Chondrocyte (in vitro differentiated cells): ENCODE results near the gene WT1. TPM values are rescaled to one million over a fixed set of nuclear protein-coding genes. Genes with fewer than 3 reads are reported as not detected.
A peak's percentile ranks its signal among the peaks of the same experiment; 100 is the strongest.

Experiments used
- DNase-seq: peaks from one replicate; pipeline ENCODE4 v3.0.0; 2021; ENCODE audit warnings: mixed read lengths, low spot score
- H3K27ac Mint-ChIP-seq: one replicate; pipeline ENCODE4 v1.8.0; 2021; ENCODE audit warnings: mild to moderate bottlenecking, moderate library complexity, mixed read lengths; ENCODE audit not compliant: unreplicated experiment
- H3K27me3 Mint-ChIP-seq: 2 replicates; pipeline ENCODE4 v1.8.0; 2021; ENCODE audit warnings: low read depth, mixed read lengths
- H3K36me3 Mint-ChIP-seq: 2 replicates; pipeline ENCODE4 v1.8.0; 2021; ENCODE audit warnings: low read depth, mixed read lengths
- H3K4me1 Mint-ChIP-seq: 2 replicates; pipeline ENCODE4 v1.8.0; 2021; ENCODE audit warnings: low read depth, mild to moderate bottlenecking, mixed read lengths
- H3K4me3 Mint-ChIP-seq: one replicate; pipeline ENCODE4 v1.8.0; 2021; ENCODE audit warnings: mild to moderate bottlenecking, moderate library complexity, mixed read lengths; ENCODE audit not compliant: unreplicated experiment
- H3K9me3 Mint-ChIP-seq: 2 replicates; pipeline ENCODE4 v1.8.0; 2021; ENCODE audit warnings: low read depth, mixed read lengths
- CTCF ChIP-seq: fragments of 200-600 bp; sonication (generic); IDR thresholded peaks from 2 replicates; pipeline ENCODE4 v1.5.0; 2021; ENCODE audit warnings: antibody characterized with exemption, mild to moderate bottlenecking, moderate library complexity
- total RNA-seq: library from RNA; stranded (reverse); gene quantifications from 3 replicates; pipeline ENCODE4 v1.2.1, GENCODE V29; 2021

WT1 gene
- total RNA-seq, 1 donor from 2014 or later = not detected

GRCh38 chr11:32454993-32455392 is 19.7 kb upstream of the WT1 start:
- Mint-ChIP-seq H3K9me3 (no peaks in the 10 kb centered on the region), H3K4me1 (no peaks in the 10 kb centered on the region), H3K27ac (no peak overlapping the region), H3K4me3 (no peak overlapping the region), H3K36me3 (no peaks in the 10 kb centered on the region), H3K27me3 (peaks cover 19% of the 10 kb centered on the region)
- TF ChIP-seq CTCF = no peak
- DNase-seq = no peak

GRCh38 chr11:32451808-32452207 is 16.5 kb upstream of the WT1 start:
- DNase-seq = no peak
- H3K36me3 Mint-ChIP-seq = no peaks in the 10 kb centered on the region
- H3K9me3 Mint-ChIP-seq = no peaks in the 10 kb centered on the region
- H3K27me3 Mint-ChIP-seq = peaks cover 36% of the 10 kb centered on the region
- no peak for TF ChIP-seq CTCF
- H3K4me3 Mint-ChIP-seq = no peak overlapping the region
- no peaks in the 10 kb centered on the region for H3K4me1 Mint-ChIP-seq
- H3K27ac Mint-ChIP-seq = no peak overlapping the region

GRCh38 chr11:32450372-32450771 is 15.0 kb upstream of the WT1 start:
- H3K27ac Mint-ChIP-seq = no peak overlapping the region
- no peaks in the 10 kb centered on the region for H3K9me3 Mint-ChIP-seq
- H3K27me3 Mint-ChIP-seq = peaks cover 43% of the 10 kb centered on the region
- H3K4me1 Mint-ChIP-seq = no peaks in the 10 kb centered on the region
- no peak for DNase-seq
- no peak for TF ChIP-seq CTCF
- no peak overlapping the region for H3K4me3 Mint-ChIP-seq
- H3K36me3 Mint-ChIP-seq = no peaks in the 10 kb centered on the region

GRCh38 chr11:32448232-32448631 is 12.9 kb upstream of the WT1 start:
- H3K27me3 Mint-ChIP-seq = peaks cover 49% of the 10 kb centered on the region
- TF ChIP-seq CTCF = peak; percentile 13
- H3K36me3 Mint-ChIP-seq = no peaks in the 10 kb centered on the region
- no peak overlapping the region for H3K27ac Mint-ChIP-seq
- no peaks in the 10 kb centered on the region for H3K9me3 Mint-ChIP-seq
- no peak overlapping the region for H3K4me3 Mint-ChIP-seq
- no peak for DNase-seq
- no peaks in the 10 kb centered on the region for H3K4me1 Mint-ChIP-seq

- H3K9me3 Mint-ChIP-seq = no peaks in the 10 kb centered on the region
- H3K36me3 Mint-ChIP-seq = no peaks in the 10 kb centered on the region
- no peak for TF ChIP-seq CTCF
- H3K4me1 Mint-ChIP-seq = no peaks in the 10 kb centered on the region
- H3K27me3 Mint-ChIP-seq = peaks cover 57% of the 10 kb centered on the region
- no peak for DNase-seq
- H3K27ac Mint-ChIP-seq = no peak overlapping the region
- no peak overlapping the region for H3K4me3 Mint-ChIP-seq
These were observed 11.9 kb upstream of the WT1 start for GRCh38 chr11:32447252-32447651.
